ENCODE measurements around the gene ZNF813.

ZNF813 gene

GRCh38 chr19:53467485-53468262 is at the start of gene ZNF813 (continued):
- TF ChIP-seq ZBTB10 (tag by site-specific recombination; IDR thresholded peaks at IDR 0.05) = no peak
- peak; percentile 22; the same call in 1 of the 2 replicates for TF ChIP-seq ZNF639 (tag by site-specific recombination; IDR thresholded peaks at IDR 0.05)
- TF ChIP-seq ZNF133 (tag by site-specific recombination; IDR thresholded peaks at IDR 0.05) = no peak
- TF ChIP-seq ZNF768 (tag by site-specific recombination; IDR thresholded peaks at IDR 0.05) = no peak
- no peak for TF ChIP-seq SCRT2 (tag by site-specific recombination; IDR thresholded peaks at IDR 0.05)
- no peak for TF ChIP-seq ZBTB21 (tag by site-specific recombination; IDR thresholded peaks at IDR 0.05)
- TF ChIP-seq ZNF670 (tag by site-specific recombination; IDR thresholded peaks at IDR 0.05; ENCODE audit: low read depth) = no peak
- no peak for TF ChIP-seq ZSCAN18 (tag by site-specific recombination; IDR thresholded peaks at IDR 0.05)
- TF ChIP-seq ZNF146 (tag by site-specific recombination; IDR thresholded peaks at IDR 0.05) = no peak
- no peak for TF ChIP-seq ZNF677 (tag by site-specific recombination; IDR thresholded peaks at IDR 0.05)
- no peak for TF ChIP-seq PBX3 (CRISPR knock-in tag; IDR thresholded peaks at IDR 0.05)
- no peak for TF ChIP-seq ZNF350 (tag by site-specific recombination; IDR thresholded peaks at IDR 0.05)
- TF ChIP-seq EGR2 (tag by site-specific recombination; IDR thresholded peaks at IDR 0.05; ENCODE audit: low read depth) = no peak
- TF ChIP-seq PRDM2 (tag by site-specific recombination; IDR thresholded peaks at IDR 0.05; ENCODE audit: borderline replicate concordance) = no peak
- no peak for TF ChIP-seq AEBP2 (tag by site-specific recombination; IDR thresholded peaks at IDR 0.05; ENCODE audit: borderline replicate concordance)
- TF ChIP-seq KLF9 (tag by site-specific recombination; IDR thresholded peaks at IDR 0.05; ENCODE audit: low read depth) = no peak
- no peak for TF ChIP-seq GLIS2 (tag by site-specific recombination; IDR thresholded peaks at IDR 0.05)
- no peak for TF ChIP-seq YY1 (tag by site-specific recombination; IDR thresholded peaks at IDR 0.05)
- no peak for TF ChIP-seq ZNF830 (tag by site-specific recombination; IDR thresholded peaks at IDR 0.05; ENCODE audit: low read depth)
- TF ChIP-seq ZNF140 (tag by site-specific recombination; IDR thresholded peaks at IDR 0.05) = no peak
- no peak for TF ChIP-seq ZNF610 (tag by site-specific recombination; IDR thresholded peaks at IDR 0.05; ENCODE audit: borderline replicate concordance)
- no peak for TF ChIP-seq SP7 (tag by site-specific recombination; IDR thresholded peaks at IDR 0.05)
- no peak for TF ChIP-seq ZSCAN4 (tag by site-specific recombination; IDR thresholded peaks at IDR 0.05)

All from HEK293 (cell line).